H9 (cell line): Measurements from ENCODE around the gene CDH5. TPM values are rescaled to one million over a fixed set of nuclear protein-coding genes. Genes with fewer than 3 reads are reported as not detected.

Experiments used
- DNase-seq: peaks from one replicate; pipeline ENCODE4 v3.0.0-alpha.2; 2017
- H2AFZ ChIP-seq: one replicate; pipeline ENCODE4 v1.6.1; 2013; ENCODE audit warnings: mild to moderate bottlenecking, low read length, control low read depth, moderate library complexity
- H2AK5ac ChIP-seq: 2 replicates; pipeline ENCODE4 v1.6.1; 2013; ENCODE audit warnings: low read length, control low read depth, mixed read lengths; ENCODE audit not compliant: insufficient read length
- H2BK120ac ChIP-seq: one replicate; pipeline ENCODE4 v1.6.1; 2013; ENCODE audit warnings: low read depth, mild to moderate bottlenecking, low read length, control low read depth, inconsistent platforms; ENCODE audit not compliant: poor library complexity, severe bottlenecking
- H2BK12ac ChIP-seq: 2 replicates; pipeline ENCODE4 v1.6.1; 2013; ENCODE audit warnings: low read length, control low read depth, mixed read lengths, low read depth; ENCODE audit not compliant: insufficient read length
- H2BK15ac ChIP-seq: 2 replicates; pipeline ENCODE4 v1.6.1; 2013; ENCODE audit warnings: low read depth, low read length, control low read depth
- H2BK20ac ChIP-seq: one replicate; pipeline ENCODE4 v1.6.1; 2013; ENCODE audit warnings: low read depth, mild to moderate bottlenecking, low read length, control low read depth, inconsistent platforms; ENCODE audit not compliant: poor library complexity, severe bottlenecking
- H2BK5ac ChIP-seq: 2 replicates; pipeline ENCODE4 v1.6.1; 2013; ENCODE audit warnings: low read length, control low read depth, mixed read lengths; ENCODE audit not compliant: insufficient read length
- H3K14ac ChIP-seq: 2 replicates; pipeline ENCODE4 v1.6.1; 2013; ENCODE audit warnings: low read length, control low read depth; ENCODE audit not compliant: insufficient read depth
- H3K18ac ChIP-seq: 2 replicates; pipeline ENCODE4 v1.6.1; 2013; ENCODE audit warnings: low read depth, mild to moderate bottlenecking, mixed read lengths, low read length, control low read depth; ENCODE audit not compliant: insufficient read length
- H3K23ac ChIP-seq: 2 replicates; pipeline ENCODE4 v1.6.1; 2013; ENCODE audit warnings: low read length, control low read depth, mixed read lengths, low read depth; ENCODE audit not compliant: insufficient read length
- H3K23me2 ChIP-seq: 2 replicates; pipeline ENCODE4 v1.6.1; 2013; ENCODE audit warnings: low read depth, mild to moderate bottlenecking, mixed read lengths, low read length, control low read depth; ENCODE audit not compliant: insufficient read length, poor library complexity, severe bottlenecking
- H3K27ac ChIP-seq: 2 replicates; pipeline ENCODE4 v1.5.1; 2013; ENCODE audit warnings: low read length, control low read depth, mixed read lengths, low read depth; ENCODE audit not compliant: insufficient read length
- H3K27me3 ChIP-seq: 2 replicates; pipeline ENCODE4 v1.6.1; 2013; ENCODE audit warnings: low read length, control low read depth, inconsistent platforms; ENCODE audit not compliant: insufficient read depth
- H3K4ac ChIP-seq: 2 replicates; pipeline ENCODE4 v1.6.1; 2013; ENCODE audit warnings: low read depth, mild to moderate bottlenecking, control low read depth, inconsistent platforms, low read length, moderate library complexity
- H3K4me1 ChIP-seq: 2 replicates; pipeline ENCODE4 v1.6.1; 2013; ENCODE audit warnings: low read length, control low read depth, inconsistent platforms; ENCODE audit not compliant: insufficient read depth
- H3K4me2 ChIP-seq: 2 replicates; pipeline ENCODE4 v1.6.1; 2013; ENCODE audit warnings: low read length, control low read depth, mixed read lengths; ENCODE audit not compliant: insufficient read length, insufficient read depth
- H3K56ac ChIP-seq: 2 replicates; pipeline ENCODE4 v1.6.1; 2013; ENCODE audit warnings: low read depth, mild to moderate bottlenecking, mixed read lengths, low read length, control low read depth; ENCODE audit not compliant: insufficient read length
- H3K79me1 ChIP-seq: 2 replicates; pipeline ENCODE4 v1.6.1; 2013; ENCODE audit warnings: low read depth, mild to moderate bottlenecking, moderate library complexity, low read length, control low read depth, inconsistent platforms; ENCODE audit not compliant: insufficient read depth, poor library complexity, severe bottlenecking
- H3K79me2 ChIP-seq: 2 replicates; pipeline ENCODE4 v1.6.1; 2013; ENCODE audit warnings: low read length, control low read depth, inconsistent platforms; ENCODE audit not compliant: insufficient read depth
- H3K9ac ChIP-seq: 2 replicates; pipeline ENCODE4 v1.6.1; 2013; ENCODE audit warnings: low read length, control low read depth, mixed read lengths; ENCODE audit not compliant: insufficient read length; ENCODE audit errors: extremely low read depth
- H3K9me3 ChIP-seq: one replicate; pipeline ENCODE4 v1.6.1; 2013; ENCODE audit warnings: low read depth, low read length, inconsistent platforms; ENCODE audit not compliant: control insufficient read depth
- H3T11ph ChIP-seq: one replicate; pipeline ENCODE4 v1.6.1; 2013; ENCODE audit warnings: mild to moderate bottlenecking, low read length, control low read depth, inconsistent platforms
- H4K20me1 ChIP-seq: one replicate; pipeline ENCODE4 v1.6.1; 2013; ENCODE audit not compliant: control insufficient read depth, insufficient read length, insufficient read depth
- H4K5ac ChIP-seq: 2 replicates; pipeline ENCODE4 v1.6.1; 2013; ENCODE audit warnings: low read depth, mild to moderate bottlenecking, mixed read lengths, low read length, control low read depth; ENCODE audit not compliant: insufficient read length
- H4K8ac ChIP-seq: replicated peaks from 2 replicates; pipeline ENCODE4 v1.6.1; 2013; ENCODE audit warnings: low read length, control low read depth, mixed read lengths, low read depth; ENCODE audit not compliant: insufficient read length
- H4K91ac ChIP-seq: 2 replicates; pipeline ENCODE4 v1.6.1; 2013; ENCODE audit warnings: low read depth, mild to moderate bottlenecking, moderate library complexity, mixed read lengths, low read length, control low read depth; ENCODE audit not compliant: insufficient read length
- H3K27ac Mint-ChIP-seq, 3 experiments: 2 replicates in 2 of 3; 3 replicates in 1 of 3; pipeline ENCODE4 v1.8.0; 2020 to 2021; ENCODE audit warnings: mixed read lengths in 3 of 3, mild to moderate bottlenecking in 1 of 3, moderate library complexity in 1 of 3
- H3K27me3 Mint-ChIP-seq: 2 replicates; pipeline ENCODE4 v1.8.0; 2021; ENCODE audit warnings: low read depth, mild to moderate bottlenecking, moderate library complexity, mixed read lengths
- H3K36me3 Mint-ChIP-seq, 3 experiments: 2 replicates in 2 of 3; 3 replicates in 1 of 3; pipeline ENCODE4 v1.8.0; 2020 to 2021; ENCODE audit warnings: low read depth in 3 of 3, mixed read lengths in 3 of 3; ENCODE audit not compliant: insufficient read depth in 1 of 3
- H3K4me1 Mint-ChIP-seq, 2 experiments: 2 replicates each; pipeline ENCODE4 v1.8.0; 2020; ENCODE audit warnings: mixed read lengths in 2 of 2
- H3K4me3 Mint-ChIP-seq, 2 experiments: 2 replicates in 1 of 2; 3 replicates in 1 of 2; pipeline ENCODE4 v1.8.0; 2020 to 2021; ENCODE audit warnings: mild to moderate bottlenecking in 2 of 2, mixed read lengths in 2 of 2, moderate library complexity in 1 of 2
- H3K9me3 Mint-ChIP-seq, 2 experiments: 2 replicates in 1 of 2; 3 replicates in 1 of 2; pipeline ENCODE4 v1.8.0; 2020; ENCODE audit warnings: mild to moderate bottlenecking in 2 of 2, mixed read lengths in 2 of 2, moderate library complexity in 1 of 2
- WGBS: extraction: QIAGEN DNeasy Blood & Tissue Kit; methylation state at CpG from one replicate; pipeline ENCODE4 v1.1.7; 2013; ENCODE audit warnings: missing lambda C conversion rate, low lambda C conversion rate, mixed read lengths; ENCODE audit not compliant: insufficient read length; ENCODE audit errors: extremely low coverage; 5-methylcytosine and 5-hydroxymethylcytosine counted together
- total RNA-seq: library from RNA; stranded (reverse); gene quantifications from 2 replicates; pipeline ENCODE4 v1.2.1, GENCODE V29; 2021
- TF ChIP-seq, protein P1 (sequence below): fragments of 200-600 bp; sonication (generic); conservative IDR thresholded peaks from 3 replicates; pipeline ENCODE4 v1.8.0; 2021; ENCODE audit warnings: antibody characterized with exemption, mild to moderate bottlenecking

The CDH5 gene
- total RNA-seq, 1 experiment from 2014 or later = 0.20 TPM

DNA sequence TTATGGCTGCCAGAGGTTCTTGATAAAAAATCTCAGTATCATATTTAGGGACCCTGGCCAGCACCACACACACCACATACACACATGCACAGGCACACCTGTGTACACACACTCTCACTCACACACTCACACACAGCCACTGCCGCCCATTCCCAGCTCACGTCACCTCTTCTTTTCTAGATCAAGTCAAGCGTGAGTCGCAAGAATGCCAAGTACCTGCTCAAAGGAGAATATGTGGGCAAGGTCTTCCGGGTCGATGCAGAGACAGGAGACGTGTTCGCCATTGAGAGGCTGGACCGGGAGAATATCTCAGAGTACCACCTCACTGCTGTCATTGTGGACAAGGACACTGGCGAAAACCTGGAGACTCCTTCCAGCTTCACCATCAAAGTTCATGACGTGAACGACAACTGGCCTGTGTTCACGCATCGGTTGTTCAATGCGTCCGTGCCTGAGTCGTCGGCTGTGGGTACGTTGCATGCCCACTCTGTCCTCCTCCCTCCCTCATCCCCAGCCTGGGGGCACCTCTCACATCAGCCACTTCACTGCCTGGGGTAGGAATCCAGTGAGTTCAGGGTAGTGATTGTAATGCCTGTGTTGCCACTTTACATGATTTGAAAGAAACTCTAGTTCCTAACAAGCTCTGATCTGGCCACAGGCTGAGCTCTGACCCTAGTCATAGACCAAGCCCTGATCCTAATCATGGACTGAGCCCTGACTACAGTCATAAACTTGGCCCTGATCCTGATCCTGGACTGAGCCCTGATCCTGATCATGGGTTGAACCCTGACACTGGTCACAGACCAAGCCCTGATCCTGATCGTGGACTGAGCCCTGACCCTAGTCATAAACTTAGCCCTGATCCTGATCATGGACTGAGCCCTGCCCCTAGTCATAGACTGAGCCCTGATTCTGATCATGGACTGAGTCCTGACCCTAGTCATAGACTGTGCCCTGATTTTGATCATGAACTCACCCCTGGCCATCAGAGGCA, 20.4 kb downstream of the CDH5 start:
- H4K20me1 ChIP-seq = no peaks in the 10 kb centered on the region
- H3K23ac ChIP-seq = no peak overlapping the region
- H2AK5ac ChIP-seq = no peak overlapping the region
- no peak overlapping the region for H2BK120ac ChIP-seq
- H4K91ac ChIP-seq = no peak overlapping the region
- no peak overlapping the region for H3K18ac ChIP-seq
- H3K56ac ChIP-seq = no peak overlapping the region
- peak overlapping the region in 1 of 3 experiments; percentile 73; a peak in 1 of 7 replicates for H3K27ac Mint-ChIP-seq
- DNase-seq = no peak
- H4K8ac ChIP-seq = peak overlapping the region; percentile 19
- no peak overlapping the region for H3K4me2 ChIP-seq
- no peaks in the 10 kb centered on the region for H3K27me3 ChIP-seq
- H3K4me1 Mint-ChIP-seq = peaks cover 10 to 15% of the 10 kb centered on the region in 2 experiments
- H3K36me3 Mint-ChIP-seq = no peaks in the 10 kb centered on the region; a peak in 1 of 7 replicates
- no peaks in the 10 kb centered on the region for H3K79me2 ChIP-seq
- no peak overlapping the region for H2AFZ ChIP-seq
- no peaks in the 10 kb centered on the region for H3K9me3 ChIP-seq
- no peak overlapping the region for H3T11ph ChIP-seq
- H3K14ac ChIP-seq = no peak overlapping the region; the same call in 1 of the 2 replicates
- no peak overlapping the region for H2BK12ac ChIP-seq
- no peaks in the 10 kb centered on the region for H3K9me3 Mint-ChIP-seq
- TF ChIP-seq, protein P1, sequence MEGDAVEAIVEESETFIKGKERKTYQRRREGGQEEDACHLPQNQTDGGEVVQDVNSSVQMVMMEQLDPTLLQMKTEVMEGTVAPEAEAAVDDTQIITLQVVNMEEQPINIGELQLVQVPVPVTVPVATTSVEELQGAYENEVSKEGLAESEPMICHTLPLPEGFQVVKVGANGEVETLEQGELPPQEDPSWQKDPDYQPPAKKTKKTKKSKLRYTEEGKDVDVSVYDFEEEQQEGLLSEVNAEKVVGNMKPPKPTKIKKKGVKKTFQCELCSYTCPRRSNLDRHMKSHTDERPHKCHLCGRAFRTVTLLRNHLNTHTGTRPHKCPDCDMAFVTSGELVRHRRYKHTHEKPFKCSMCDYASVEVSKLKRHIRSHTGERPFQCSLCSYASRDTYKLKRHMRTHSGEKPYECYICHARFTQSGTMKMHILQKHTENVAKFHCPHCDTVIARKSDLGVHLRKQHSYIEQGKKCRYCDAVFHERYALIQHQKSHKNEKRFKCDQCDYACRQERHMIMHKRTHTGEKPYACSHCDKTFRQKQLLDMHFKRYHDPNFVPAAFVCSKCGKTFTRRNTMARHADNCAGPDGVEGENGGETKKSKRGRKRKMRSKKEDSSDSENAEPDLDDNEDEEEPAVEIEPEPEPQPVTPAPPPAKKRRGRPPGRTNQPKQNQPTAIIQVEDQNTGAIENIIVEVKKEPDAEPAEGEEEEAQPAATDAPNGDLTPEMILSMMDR = no peak
- H2BK15ac ChIP-seq = no peak overlapping the region
- no peak overlapping the region for H4K5ac ChIP-seq
- no peaks in the 10 kb centered on the region for H3K23me2 ChIP-seq
- H2BK20ac ChIP-seq = no peak overlapping the region
- no peaks in the 10 kb centered on the region for H3K79me1 ChIP-seq
- no peak overlapping the region for H3K4me3 Mint-ChIP-seq
- H3K4me1 ChIP-seq = no peaks in the 10 kb centered on the region; the same call in 1 of the 2 replicates
- WGBS = no CpG with 5 or more reads among the region's 20 CpGs
- no peak overlapping the region for H3K9ac ChIP-seq
- no peak overlapping the region for H2BK5ac ChIP-seq
- H3K27ac ChIP-seq = no peak overlapping the region
- H3K27me3 Mint-ChIP-seq = peaks cover 3% of the 10 kb centered on the region
- no peak overlapping the region for H3K4ac ChIP-seq
